ENCODE results near the gene SBF2. TPM values are rescaled to one million over a fixed set of nuclear protein-coding genes. Genes with fewer than 3 reads are reported as not detected.

SBF2 gene
- total RNA-seq, 1 donor from 2014 or later: 44.9 TPM

GRCh38 chr11:9806946-9807687 lies 486.9 kb downstream of the SBF2 start:
- Mint-ChIP-seq H3K4me3 (ENCODE audit: low read depth) (no peak overlapping the region), H3K4me1 (ENCODE audit: low read depth) (peaks cover 16% of the 10 kb centered on the region), H3K9me3 (ENCODE audit: low read depth) (no peaks in the 10 kb centered on the region), H3K27ac (no peak overlapping the region), H3K27me3 (no peaks in the 10 kb centered on the region), H3K36me3 (ENCODE audit: insufficient read depth) (peaks cover 25% of the 10 kb centered on the region)
- no peak for TF ChIP-seq CTCF (IDR thresholded peaks at IDR 0.05; ENCODE audit: unreplicated experiment)
- no peak for DNase-seq (ENCODE audit: low spot score, unreplicated experiment)

- no peak for TF ChIP-seq CTCF (IDR thresholded peaks at IDR 0.05; ENCODE audit: unreplicated experiment)
- Mint-ChIP-seq H3K4me1 (ENCODE audit: low read depth) (peaks cover 16% of the 10 kb centered on the region), H3K9me3 (ENCODE audit: low read depth) (no peaks in the 10 kb centered on the region), H3K27ac (no peak overlapping the region), H3K27me3 (no peaks in the 10 kb centered on the region), H3K4me3 (ENCODE audit: low read depth) (no peak overlapping the region), H3K36me3 (ENCODE audit: insufficient read depth) (peaks cover 17% of the 10 kb centered on the region)
- DNase-seq (ENCODE audit: low spot score, unreplicated experiment): no peak
Measured at GRCh38 chr11:9804419-9804902, 489.6 kb downstream of the SBF2 start.

GRCh38 chr11:9803685-9804418 lies 490.2 kb downstream of the SBF2 start:
- Mint-ChIP-seq H3K9me3 (ENCODE audit: low read depth) (no peaks in the 10 kb centered on the region), H3K4me3 (ENCODE audit: low read depth) (no peak overlapping the region), H3K4me1 (ENCODE audit: low read depth) (peaks cover 16% of the 10 kb centered on the region), H3K27me3 (no peaks in the 10 kb centered on the region), H3K27ac (no peak overlapping the region), H3K36me3 (ENCODE audit: insufficient read depth) (peaks cover 17% of the 10 kb centered on the region)
- no peak for DNase-seq (ENCODE audit: low spot score, unreplicated experiment)
- no peak for TF ChIP-seq CTCF (IDR thresholded peaks at IDR 0.05; ENCODE audit: unreplicated experiment)

GRCh38 chr11:9802291-9802861 lies 491.6 kb downstream of the SBF2 start:
- Mint-ChIP-seq H3K36me3 (ENCODE audit: insufficient read depth) (peaks cover 12% of the 10 kb centered on the region), H3K9me3 (ENCODE audit: low read depth) (no peaks in the 10 kb centered on the region), H3K4me3 (ENCODE audit: low read depth) (no peak overlapping the region), H3K27me3 (no peaks in the 10 kb centered on the region), H3K27ac (peak overlapping the region; percentile 15), H3K4me1 (ENCODE audit: low read depth) (peaks cover 16% of the 10 kb centered on the region)
- TF ChIP-seq CTCF (IDR thresholded peaks at IDR 0.05; ENCODE audit: unreplicated experiment): no peak
- DNase-seq (ENCODE audit: low spot score, unreplicated experiment): no peak

- Mint-ChIP-seq H3K27me3 (no peaks in the 10 kb centered on the region), H3K4me3 (ENCODE audit: low read depth) (no peak overlapping the region), H3K4me1 (ENCODE audit: low read depth) (peaks cover 8% of the 10 kb centered on the region), H3K9me3 (ENCODE audit: low read depth) (no peaks in the 10 kb centered on the region), H3K27ac (no peak overlapping the region), H3K36me3 (ENCODE audit: insufficient read depth) (peaks cover 8% of the 10 kb centered on the region)
- TF ChIP-seq CTCF (IDR thresholded peaks at IDR 0.05; ENCODE audit: unreplicated experiment): no peak
- DNase-seq (ENCODE audit: low spot score, unreplicated experiment): no peak
Measured at GRCh38 chr11:9799886-9800285, 494.1 kb downstream of the SBF2 start.
